Keratinocyte (primary cell): Measurements from ENCODE around the gene PRRC2B. TPM values are rescaled to one million over a fixed set of nuclear protein-coding genes. Genes with fewer than 3 reads are reported as not detected.

Source experiments
- DNase-seq: peaks from one replicate; pipeline ENCODE4 v3.0.0-alpha.2; 2011; ENCODE audit warnings: low read depth, missing footprints, low spot score
- FAIRE-seq: peaks from 2 replicates; lab custom pipeline; 2011; peaks lifted over from hg19 to GRCh38; lab: Jason Lieb, UNC
- H2AFZ ChIP-seq: 2 replicates; pipeline ENCODE4 v1.6.0; 2012; ENCODE audit warnings: low read length, control low read depth, inconsistent platforms; ENCODE audit not compliant: control insufficient read depth
- H3K27ac ChIP-seq: 2 replicates; pipeline ENCODE4 v1.5.1; 2011; ENCODE audit warnings: low read length; ENCODE audit not compliant: control insufficient read depth, insufficient read depth
- H3K27me3 ChIP-seq: 3 replicates; pipeline ENCODE4 v1.6.0; 2011; ENCODE audit warnings: low read length; ENCODE audit not compliant: control insufficient read depth, insufficient read depth; ENCODE audit errors: extremely low read depth
- H3K36me3 ChIP-seq, 2 experiments: 2 replicates in 1 of 2; 3 replicates in 1 of 2; pipeline ENCODE4 v1.5.1; 2011; ENCODE audit warnings: low read length in 2 of 2, mild to moderate bottlenecking in 1 of 2; ENCODE audit not compliant: control insufficient read depth in 2 of 2, insufficient read depth in 2 of 2; ENCODE audit errors: extremely low read depth in 1 of 2
- H3K4me1 ChIP-seq: 3 replicates; pipeline ENCODE4 v1.5.1; 2011; ENCODE audit warnings: low read length; ENCODE audit not compliant: control insufficient read depth, insufficient read depth; ENCODE audit errors: extremely low read depth
- H3K4me2 ChIP-seq: 3 replicates; pipeline ENCODE4 v1.6.0; 2011; ENCODE audit warnings: low read depth, low read length; ENCODE audit not compliant: control insufficient read depth, insufficient read depth; ENCODE audit errors: extremely low read depth
- H3K4me3 ChIP-seq, 3 experiments: fragments of 200-600 bp in 1 of 3; sonication (generic) in 1 of 3; 2 replicates in 2 of 3; 3 replicates in 1 of 3; pipeline ENCODE4 v1.5.1; 2011 to 2016; ENCODE audit warnings: low read length in 3 of 3, mild to moderate bottlenecking in 3 of 3, control low read depth in 2 of 3, inconsistent platforms in 1 of 3, low read depth in 1 of 3, mixed read lengths in 1 of 3, mixed run types in 1 of 3, moderate library complexity in 1 of 3; ENCODE audit not compliant: control insufficient read depth in 2 of 3, insufficient read depth in 2 of 3; ENCODE audit errors: extremely low read depth in 1 of 3
- H3K79me2 ChIP-seq: 2 replicates; pipeline ENCODE4 v1.6.0; 2012; ENCODE audit warnings: low read length; ENCODE audit not compliant: control insufficient read depth, insufficient read depth
- H3K9ac ChIP-seq: 3 replicates; pipeline ENCODE4 v1.6.0; 2011; ENCODE audit warnings: low read length; ENCODE audit not compliant: control insufficient read depth, insufficient read depth; ENCODE audit errors: extremely low read depth
- H3K9me1 ChIP-seq: 3 replicates; pipeline ENCODE4 v1.6.0; 2011; ENCODE audit warnings: low read length; ENCODE audit not compliant: control insufficient read depth, insufficient read depth; ENCODE audit errors: extremely low read depth
- H3K9me3 ChIP-seq: 2 replicates; pipeline ENCODE4 v1.5.1; 2012; ENCODE audit warnings: low read depth, low read length; ENCODE audit not compliant: control insufficient read depth
- H4K20me1 ChIP-seq: 3 replicates; pipeline ENCODE4 v1.6.0; 2011; ENCODE audit warnings: low read length; ENCODE audit not compliant: control insufficient read depth, insufficient read depth; ENCODE audit errors: extremely low read depth
- EZH2 ChIP-seq: IDR thresholded peaks from one replicate; pipeline ENCODE4 v1.6.1; 2012; ENCODE audit warnings: inconsistent platforms, mild to moderate bottlenecking, low read length, moderate library complexity
- dilution Hi-C: fragments of 300-500 bp; cut with MboI; formaldehyde crosslinking; loops from one replicate; pipeline ENCODE4 v1.7.0; 2020; ENCODE audit warnings: low sequenced_read_pairs; ENCODE audit not compliant: extremely low pct_ligation_motif_present
- polyA plus RNA-seq, 5 experiments: library from polyadenylated mRNA; depleted of rRNA in 3 of 5; stranded (reverse) in 3 of 5; stranded (forward) in 1 of 5; unstranded in 1 of 5; fragments of >200 nt; gene quantifications; 1 replicate in 1 of 5; 2 replicates in 3 of 5; 3 replicates in 1 of 5; pipeline versions ENCODE4 v1.2.1 to v1.2.3, GENCODE V29; 2011 to 2012; ENCODE audit warnings: missing spikeins in 2 of 5, low read depth in 1 of 5, low replicate concordance in 1 of 5
- TF ChIP-seq, protein P1 (sequence below), 3 experiments: IDR thresholded peaks in 1 of 3; conservative IDR thresholded peaks in 1 of 3; optimal IDR thresholded peaks in 1 of 3; 2 replicates in 2 of 3; 3 replicates in 1 of 3; pipeline versions ENCODE3 to v1.5.1; 2011; ENCODE audit warnings: low read length in 3 of 3, mild to moderate bottlenecking in 3 of 3, moderate library complexity in 2 of 3, control low read depth in 1 of 3, inconsistent platforms in 1 of 3; ENCODE audit not compliant: insufficient read depth in 2 of 3; ENCODE audit errors: extremely low read depth in 1 of 3

Gene PRRC2B
- polyA plus RNA-seq, 1 donor (not counting 4 experiments of a cell fraction or from before 2014, with no cell fraction given): 20.8 TPM

DNA sequence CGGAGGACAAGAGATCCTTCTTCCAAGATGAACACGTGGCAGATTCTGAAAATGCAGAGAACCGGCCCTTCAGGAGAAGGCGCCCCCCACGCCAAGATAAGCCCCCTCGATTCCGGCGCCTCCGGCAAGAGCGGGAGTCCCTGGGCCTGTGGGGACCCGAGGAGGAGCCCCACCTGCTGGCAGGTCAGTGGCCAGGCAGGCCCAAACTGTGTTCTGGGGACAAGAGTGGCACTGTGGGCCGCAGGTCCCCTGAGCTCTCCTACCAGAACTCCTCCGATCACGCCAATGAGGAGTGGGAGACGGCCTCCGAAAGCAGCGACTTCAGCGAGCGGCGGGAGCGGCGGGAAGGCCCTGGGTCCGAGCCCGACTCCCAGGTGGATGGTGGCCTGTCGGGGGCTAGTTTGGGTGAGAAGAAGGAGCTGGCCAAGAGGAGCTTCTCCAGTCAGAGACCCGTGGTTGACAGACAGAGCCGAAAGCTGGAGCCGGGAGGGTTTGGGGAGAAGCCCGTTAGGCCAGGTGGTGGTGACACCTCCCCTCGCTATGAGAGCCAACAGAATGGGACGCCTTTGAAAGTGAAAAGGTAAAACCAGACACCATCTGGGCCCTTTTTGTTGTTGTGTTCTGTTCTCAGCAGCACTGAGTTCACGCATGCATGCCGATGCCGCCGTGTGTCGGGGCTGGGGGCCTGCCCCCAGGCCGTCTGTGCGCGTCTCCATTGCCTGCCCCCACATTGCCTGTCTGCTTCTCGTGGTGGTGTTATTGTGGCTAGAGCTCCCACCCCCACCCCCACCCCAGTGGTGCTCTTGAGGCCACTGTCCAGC is 82.3 kb downstream of the PRRC2B start:
- peaks cover 21% of the 10 kb centered on the region for H3K79me2 ChIP-seq

DNA sequence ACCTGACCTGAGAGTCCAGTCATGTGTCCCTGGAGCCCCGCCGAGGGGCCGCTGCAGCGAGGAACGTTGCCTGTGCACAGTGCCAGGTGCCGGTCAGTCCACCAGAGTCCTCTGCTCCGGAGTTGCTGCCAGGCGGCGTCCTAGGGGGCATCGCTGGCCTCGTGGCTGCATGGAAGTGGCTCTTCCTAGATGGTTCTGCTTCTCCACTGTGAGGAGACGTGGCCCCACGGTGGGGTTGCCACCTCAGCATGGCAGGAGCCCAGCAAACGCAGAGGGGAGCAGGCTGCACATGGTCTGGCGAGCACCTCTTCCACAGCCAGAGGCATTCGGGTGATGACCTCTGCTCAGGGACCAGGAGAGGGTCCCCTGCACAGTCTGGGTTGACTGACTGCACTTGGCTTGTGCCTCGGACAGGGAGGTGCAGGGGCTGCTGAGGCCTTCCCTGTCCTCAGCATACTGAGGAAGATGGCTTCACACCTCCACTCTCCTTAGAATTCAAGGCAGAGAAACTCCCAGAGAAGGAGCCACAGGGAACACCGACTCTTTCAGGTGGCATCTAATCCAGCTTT is 83.0 kb downstream of the PRRC2B start:
- no peak overlapping the region for H3K4me3 ChIP-seq
- no peak for TF ChIP-seq EZH2
- TF ChIP-seq, protein P1, sequence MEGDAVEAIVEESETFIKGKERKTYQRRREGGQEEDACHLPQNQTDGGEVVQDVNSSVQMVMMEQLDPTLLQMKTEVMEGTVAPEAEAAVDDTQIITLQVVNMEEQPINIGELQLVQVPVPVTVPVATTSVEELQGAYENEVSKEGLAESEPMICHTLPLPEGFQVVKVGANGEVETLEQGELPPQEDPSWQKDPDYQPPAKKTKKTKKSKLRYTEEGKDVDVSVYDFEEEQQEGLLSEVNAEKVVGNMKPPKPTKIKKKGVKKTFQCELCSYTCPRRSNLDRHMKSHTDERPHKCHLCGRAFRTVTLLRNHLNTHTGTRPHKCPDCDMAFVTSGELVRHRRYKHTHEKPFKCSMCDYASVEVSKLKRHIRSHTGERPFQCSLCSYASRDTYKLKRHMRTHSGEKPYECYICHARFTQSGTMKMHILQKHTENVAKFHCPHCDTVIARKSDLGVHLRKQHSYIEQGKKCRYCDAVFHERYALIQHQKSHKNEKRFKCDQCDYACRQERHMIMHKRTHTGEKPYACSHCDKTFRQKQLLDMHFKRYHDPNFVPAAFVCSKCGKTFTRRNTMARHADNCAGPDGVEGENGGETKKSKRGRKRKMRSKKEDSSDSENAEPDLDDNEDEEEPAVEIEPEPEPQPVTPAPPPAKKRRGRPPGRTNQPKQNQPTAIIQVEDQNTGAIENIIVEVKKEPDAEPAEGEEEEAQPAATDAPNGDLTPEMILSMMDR (optimal IDR thresholded peaks at IDR 0.05 in 1 of 3, IDR thresholded peaks at IDR 0.05 in 1 of 3, conservative IDR thresholded peaks at IDR 0.05 in 1 of 3; ENCODE audit: extremely low read depth in 1 of 3, insufficient read depth in 2 of 3, low read length in 3 of 3): no peak
- no peaks in the 10 kb centered on the region for H3K27me3 ChIP-seq
- H3K79me2 ChIP-seq: peaks cover 17% of the 10 kb centered on the region
- no peaks in the 10 kb centered on the region for H3K9me3 ChIP-seq
- no peak overlapping the region for H3K9ac ChIP-seq
- dilution Hi-C loops: no loop called here
- FAIRE-seq: no peak
- peaks cover 4% of the 10 kb centered on the region for H3K4me1 ChIP-seq
- H3K36me3 ChIP-seq: peaks cover 58 to 59% of the 10 kb centered on the region in 2 experiments
- DNase-seq: no peak
- H3K9me1 ChIP-seq: no peaks in the 10 kb centered on the region
- H3K27ac ChIP-seq: no peak overlapping the region
- no peak overlapping the region for H2AFZ ChIP-seq
- peaks cover 21% of the 10 kb centered on the region for H4K20me1 ChIP-seq
- no peak overlapping the region for H3K4me2 ChIP-seq

More for the DNA sequence above, 82.3 kb downstream of the PRRC2B start:
- TF ChIP-seq, protein P1 (optimal IDR thresholded peaks at IDR 0.05 in 1 of 3, IDR thresholded peaks at IDR 0.05 in 1 of 3, conservative IDR thresholded peaks at IDR 0.05 in 1 of 3; ENCODE audit: extremely low read depth in 1 of 3, insufficient read depth in 2 of 3, low read length in 3 of 3): peak in 2 of 3 experiments; percentile 36 to 37
- no peak for TF ChIP-seq EZH2
- H3K9ac ChIP-seq: no peak overlapping the region
- peaks cover 21% of the 10 kb centered on the region for H4K20me1 ChIP-seq
- dilution Hi-C loops: no loop called here
- no peak overlapping the region for H3K4me3 ChIP-seq
- no peak overlapping the region for H2AFZ ChIP-seq
- H3K4me2 ChIP-seq: no peak overlapping the region
- H3K4me1 ChIP-seq: peaks cover 4% of the 10 kb centered on the region
- peaks cover 56 to 60% of the 10 kb centered on the region in 2 experiments for H3K36me3 ChIP-seq
- H3K27me3 ChIP-seq: no peaks in the 10 kb centered on the region
- no peaks in the 10 kb centered on the region for H3K9me1 ChIP-seq
- H3K9me3 ChIP-seq: no peaks in the 10 kb centered on the region
- DNase-seq: no peak
- no peak overlapping the region for H3K27ac ChIP-seq
- FAIRE-seq: no peak
